Posterior cingulate gyrus (tissue), 11 donors: Measurements from ENCODE around the gene CCSER1.
"Not testable (repeated sequence)": the region's sequence is repeated elsewhere in the genome, so short reads cannot be mapped to it uniquely, and the experiment has no call there.

Experiments used
- DNase-seq, 10 donors: peaks; one replicate each; pipeline versions ENCODE4 v3.0.0 to v3.0.0-alpha.2; 2020 to 2021; ENCODE audit warnings: mixed read lengths in 3 of 10
- intact Hi-C: fragments of 100-400 bp; cut with DNase I; formaldehyde crosslinking; loops from one replicate; pipeline ENCODE4 v1.15.1; 2023

CCSER1 gene

DNA sequence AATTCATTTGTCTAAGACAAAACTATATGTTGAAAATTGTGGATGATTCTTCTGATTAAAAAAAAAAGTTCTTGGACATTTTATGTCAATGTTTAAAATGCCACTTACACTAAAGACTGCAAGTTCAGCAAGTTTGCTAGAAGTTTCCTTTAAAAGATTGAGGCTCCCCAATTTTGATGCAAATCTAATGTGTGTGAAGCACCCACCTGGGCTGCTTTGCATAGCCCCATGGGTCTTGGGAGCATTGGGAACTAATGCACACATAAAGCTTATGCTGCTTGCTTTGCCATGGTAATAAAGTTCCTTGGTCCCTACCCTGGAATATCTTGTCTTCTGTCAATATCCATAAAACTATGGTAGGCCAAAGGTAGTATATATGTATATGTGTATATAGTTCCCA lies 1450.7 kb downstream of the CCSER1 start:
- intact Hi-C loops = no loop called here
- DNase-seq = no peak

- intact Hi-C loops = no loop called here
- no peak for DNase-seq
Observed at GRCh38 chr4:91590260-91590659, 1463.1 kb downstream of the CCSER1 start.

GRCh38 chr4:91592125-91592524 lies 1464.9 kb downstream of the CCSER1 start:
- intact Hi-C loops = no loop called here

DNA sequence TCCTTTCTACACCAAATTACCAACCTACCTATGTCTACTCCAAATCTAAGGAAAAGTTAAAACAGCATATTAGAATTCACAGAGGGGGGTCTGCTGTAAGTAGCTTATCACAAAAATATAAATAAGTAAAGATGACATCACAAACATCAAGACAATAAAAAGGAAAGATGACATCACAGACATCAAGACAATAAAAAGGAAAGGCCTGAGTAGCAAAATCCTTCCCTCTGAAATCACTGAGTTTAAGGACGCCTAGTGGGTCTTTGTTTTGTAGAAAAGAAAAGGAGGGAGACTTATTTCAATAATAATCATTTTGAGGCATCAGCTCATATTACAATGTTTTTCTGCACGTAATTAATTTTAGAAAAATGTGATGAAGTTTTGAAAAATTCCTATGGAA lies 1469.5 kb downstream of the CCSER1 start:
- intact Hi-C loops = no loop called here
- DNase-seq = no peak

More at GRCh38 chr4:91592125-91592524, 1464.9 kb downstream of the CCSER1 start:
- DNase-seq = no peak

DNA sequence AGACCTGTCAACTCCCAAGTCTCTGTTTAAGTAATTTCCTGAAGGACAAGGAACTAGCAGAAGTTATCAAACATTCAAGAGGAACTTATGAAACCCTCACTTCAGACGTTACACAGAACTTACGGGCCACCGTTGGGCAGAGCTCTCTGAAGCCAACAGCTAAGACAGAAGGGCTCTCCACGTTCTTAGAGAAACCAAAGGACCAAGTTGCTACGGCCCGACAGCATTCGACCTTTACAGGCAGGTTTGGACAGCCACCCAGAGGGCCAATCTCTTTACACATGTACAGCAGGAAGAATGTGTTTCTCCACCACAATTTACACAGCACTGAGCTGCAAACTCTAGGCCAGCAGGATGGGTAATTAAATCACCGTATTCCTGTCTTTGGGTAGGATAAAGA lies 1471.5 kb downstream of the CCSER1 start:
- intact Hi-C loops = no loop called here
- DNase-seq = peak in 2 of 10 donors; percentile 18 to 51

DNA sequence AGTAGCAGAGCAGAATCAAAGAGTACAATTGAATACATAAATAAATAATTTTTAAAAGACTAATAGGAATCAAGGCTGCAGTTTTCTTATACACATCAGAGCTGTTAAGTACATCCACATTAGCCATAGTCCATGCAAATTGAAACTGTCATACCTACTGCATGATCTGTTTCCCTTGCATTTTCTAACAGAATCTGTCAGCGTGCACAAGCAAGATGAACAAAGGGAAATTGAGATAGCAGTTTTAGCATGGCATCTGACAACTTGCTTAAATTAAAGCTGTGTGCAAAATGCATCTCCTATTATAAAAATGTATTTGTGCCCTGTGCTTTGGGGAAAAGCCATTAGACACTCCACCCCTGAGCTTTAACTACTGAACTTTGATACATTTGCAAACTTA lies 1473.1 kb downstream of the CCSER1 start:
- DNase-seq = no peak
- intact Hi-C loops = no loop called here

DNA sequence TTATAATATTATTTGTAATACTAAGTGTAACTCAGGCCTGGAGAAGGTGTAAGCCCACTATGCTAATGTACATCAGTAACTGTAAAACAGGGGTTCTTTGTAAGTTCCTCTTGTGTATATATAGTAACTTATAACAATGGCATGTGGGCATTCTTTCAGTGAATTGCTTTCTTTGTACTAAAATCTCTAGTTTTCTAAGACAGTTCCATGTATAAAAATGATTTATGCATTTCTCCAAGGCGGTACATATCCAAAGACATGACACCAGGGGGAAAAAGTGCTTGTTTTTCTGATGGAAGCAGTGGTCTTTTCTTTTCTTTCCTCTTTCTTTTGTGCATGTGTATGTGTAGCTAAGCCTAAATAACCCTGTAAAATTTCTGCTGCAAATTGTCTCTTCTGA lies 1474.2 kb downstream of the CCSER1 start:
- intact Hi-C loops = no loop called here
- DNase-seq = no peak

DNA sequence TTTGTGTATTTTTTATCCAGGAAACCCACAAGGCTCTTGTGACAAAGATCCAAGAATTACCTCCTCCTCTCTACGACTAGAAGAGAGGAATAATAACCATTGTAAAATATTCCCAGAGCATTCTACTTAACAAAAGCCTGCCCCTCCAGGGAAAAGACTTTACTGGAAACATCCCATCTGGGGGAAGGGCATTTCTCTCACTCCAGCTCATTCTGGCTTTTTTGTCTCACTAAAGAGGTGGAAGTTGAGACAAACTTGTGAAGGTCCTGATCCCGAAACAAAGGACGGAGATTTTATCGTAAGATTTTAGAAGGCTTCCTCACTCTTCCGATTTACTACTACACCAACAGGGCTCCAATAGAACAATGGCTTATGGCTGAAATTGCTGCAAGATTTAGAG lies 1484.6 kb downstream of the CCSER1 start:
- intact Hi-C loops = no loop called here
- DNase-seq = no peak

DNA sequence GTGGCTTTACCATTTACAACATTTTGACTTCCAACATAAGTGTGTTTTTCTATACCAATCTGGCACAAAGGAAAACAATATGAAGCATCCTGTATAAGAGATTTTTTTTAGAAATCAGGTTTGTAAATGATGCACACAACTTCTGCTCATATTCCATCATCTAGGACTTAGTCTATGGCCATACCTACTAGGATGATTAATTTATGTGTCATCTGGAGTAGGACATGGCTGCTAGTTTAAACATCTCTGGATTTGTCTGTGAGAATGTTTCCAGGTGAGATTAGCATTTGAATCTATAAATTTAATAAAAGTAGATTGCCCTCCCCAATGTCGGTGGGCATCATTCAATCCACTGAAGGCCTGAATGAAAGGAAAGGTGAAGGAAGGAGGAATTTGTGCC lies 1493.8 kb downstream of the CCSER1 start:
- intact Hi-C loops = no loop called here

GRCh38 chr4:91621446-91621845 lies 1494.3 kb downstream of the CCSER1 start:
- no peak for DNase-seq
- intact Hi-C loops = no loop called here

More for the DNA sequence above, 1493.8 kb downstream of the CCSER1 start:
- no peak for DNase-seq

GRCh38 chr4:91622925-91623602 lies 1495.9 kb downstream of the CCSER1 start:
- peak in 1 of 10 donors; percentile 67 for DNase-seq
- intact Hi-C loops = no loop called here

- intact Hi-C loops, DNase-seq: not testable (repeated sequence)
Observed at GRCh38 chr4:91623603-91623967, 1496.4 kb downstream of the CCSER1 start.

DNA sequence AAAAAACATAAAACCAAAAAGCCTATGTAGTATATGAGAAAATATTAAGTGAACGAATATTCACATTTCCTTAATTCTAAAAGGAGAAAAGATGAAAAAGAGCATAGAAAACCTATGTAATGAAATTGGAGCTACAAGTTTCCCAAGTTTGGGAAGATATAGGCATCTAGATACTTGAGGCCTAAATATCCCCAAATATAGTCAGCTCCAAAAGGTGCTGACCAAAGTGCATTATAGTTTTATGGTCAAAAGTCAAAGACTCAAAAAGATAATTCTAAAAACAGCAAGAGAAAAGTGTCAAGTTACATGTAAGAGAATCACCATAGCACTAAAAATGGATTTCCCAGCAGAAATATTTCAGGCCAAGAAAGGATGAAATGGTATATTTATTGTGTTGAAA lies 1502.9 kb downstream of the CCSER1 start:
- no peak for DNase-seq
- intact Hi-C loops = no loop called here

DNA sequence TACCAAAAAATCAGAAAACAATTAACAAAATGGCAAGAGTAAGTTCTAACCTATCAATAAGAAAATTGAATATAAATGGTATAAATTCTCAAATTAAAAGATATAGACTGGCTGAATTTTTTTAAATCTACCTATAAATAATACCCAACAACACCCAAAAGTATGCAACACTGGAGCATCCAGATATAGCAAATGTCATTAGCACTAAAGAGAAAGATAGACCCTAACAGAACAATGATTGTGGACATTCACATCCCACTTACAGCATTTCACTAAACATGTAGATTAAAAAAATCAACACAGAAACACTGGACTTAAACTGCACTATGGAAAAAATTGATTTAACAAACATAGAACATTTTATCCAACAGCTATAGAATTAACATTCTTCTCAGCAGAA lies 1503.6 kb downstream of the CCSER1 start:
- DNase-seq = no peak
- intact Hi-C loops = no loop called here

GRCh38 chr4:91631335-91631734 lies 1504.1 kb downstream of the CCSER1 start:
- DNase-seq = no peak
- intact Hi-C loops = no loop called here

DNA sequence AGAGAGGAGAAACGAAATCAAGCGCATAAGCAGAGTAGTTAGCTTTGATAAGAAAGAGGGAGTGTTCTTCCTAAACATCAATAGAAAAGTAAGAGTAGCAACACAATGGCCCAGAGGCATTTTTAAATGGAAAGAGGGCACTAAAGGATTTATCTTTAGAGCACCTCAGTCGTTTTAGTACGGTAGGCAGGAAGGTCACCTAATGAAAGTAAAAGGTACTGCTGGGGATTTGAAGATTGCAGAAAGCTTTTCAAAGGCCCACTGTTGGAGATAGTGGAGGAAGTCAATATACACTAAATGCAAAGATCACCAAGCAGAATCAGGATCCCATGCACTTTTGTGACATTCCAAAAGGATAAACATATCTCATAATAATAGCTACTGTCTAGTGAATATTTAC lies 1508.9 kb downstream of the CCSER1 start:
- no peak for DNase-seq
- intact Hi-C loops = no loop called here
